ENCODE results near the gene IGSF9. TPM values are rescaled to one million over a fixed set of nuclear protein-coding genes. Genes with fewer than 3 reads are reported as not detected.

Gene IGSF9
- total RNA-seq, 1 donor from 2014 or later: not detected

- intact Hi-C loops (cut with micrococcal nuclease): no loop called here
These were observed 65.4 kb downstream of the IGSF9 start for GRCh38 chr1:159879977-159880376.

- intact Hi-C loops (cut with micrococcal nuclease): no loop called here
These were observed 66.3 kb downstream of the IGSF9 start for GRCh38 chr1:159879136-159879535.

GRCh38 chr1:159877695-159878444 lies 67.5 kb downstream of the IGSF9 start:
- intact Hi-C loops (cut with micrococcal nuclease): no loop called here

Other genes starting within 250 kb of the IGSF9 start
- gene CRP, start 231.0 kb downstream of the IGSF9 start, total RNA-seq: not detected in 2 replicates
- gene DUSP23, start 164.7 kb downstream of the IGSF9 start, total RNA-seq: 12.8 and 13.0 TPM in 2 replicates
- 0.34 and 0.49 TPM in 2 replicates for gene FCRL6, start 143.3 kb downstream of the IGSF9 start, total RNA-seq
- gene SLAMF8, start 118.7 kb downstream of the IGSF9 start, total RNA-seq: 0.83 and 1.4 TPM in 2 replicates
- gene VSIG8, start 83.0 kb downstream of the IGSF9 start, total RNA-seq: not detected in 2 replicates
- 0.68 and 0.76 TPM in 2 replicates for gene CFAP45, start 45.4 kb downstream of the IGSF9 start, total RNA-seq
- 411 and 422 TPM in 2 replicates for gene TAGLN2, start 20.1 kb downstream of the IGSF9 start, total RNA-seq
- not detected in 2 replicates for gene SLAMF9, start 8.6 kb upstream of the IGSF9 start, total RNA-seq
- 5.7 and 5.9 TPM in 2 replicates for gene PIGM, start 86.4 kb upstream of the IGSF9 start, total RNA-seq
- not detected in 2 replicates for gene KCNJ10, start 124.5 kb upstream of the IGSF9 start, total RNA-seq
- gene KCNJ9, start 135.9 kb upstream of the IGSF9 start, total RNA-seq: not detected in 2 replicates
- gene IGSF8, start 153.0 kb upstream of the IGSF9 start, total RNA-seq: 27.8 and 28.7 TPM in 2 replicates
- gene ATP1A2, start 170.1 kb upstream of the IGSF9 start, total RNA-seq: not detected in 2 replicates
- not detected in 2 replicates for gene ATP1A4, start 206.0 kb upstream of the IGSF9 start, total RNA-seq
- gene CASQ1, start 245.0 kb upstream of the IGSF9 start, total RNA-seq: not detected in 2 replicates

All from T-helper 1 cell treated with Interleukin-12 subunit alpha and Interleukin-12 subunit beta and Interleukin-4 antibody, amounts not matched to agents 30 ng/mL and 1 ng/mL, for 36 hours (primary cell).